GM18909 (cell line): ENCODE results near the gene PALS1.
"Not testable (repeated sequence)": the region's sequence is repeated elsewhere in the genome, so short reads cannot be mapped to it uniquely, and the experiment has no call there.

Experiments used
- ATAC-seq: cut with Tn5 transposase; IDR thresholded peaks from one replicate; pipeline ENCODE4 v1.9.1; 2021; ENCODE audit warnings: mild to moderate bottlenecking; ENCODE audit not compliant: unreplicated experiment, poor library complexity

Gene PALS1

DNA sequence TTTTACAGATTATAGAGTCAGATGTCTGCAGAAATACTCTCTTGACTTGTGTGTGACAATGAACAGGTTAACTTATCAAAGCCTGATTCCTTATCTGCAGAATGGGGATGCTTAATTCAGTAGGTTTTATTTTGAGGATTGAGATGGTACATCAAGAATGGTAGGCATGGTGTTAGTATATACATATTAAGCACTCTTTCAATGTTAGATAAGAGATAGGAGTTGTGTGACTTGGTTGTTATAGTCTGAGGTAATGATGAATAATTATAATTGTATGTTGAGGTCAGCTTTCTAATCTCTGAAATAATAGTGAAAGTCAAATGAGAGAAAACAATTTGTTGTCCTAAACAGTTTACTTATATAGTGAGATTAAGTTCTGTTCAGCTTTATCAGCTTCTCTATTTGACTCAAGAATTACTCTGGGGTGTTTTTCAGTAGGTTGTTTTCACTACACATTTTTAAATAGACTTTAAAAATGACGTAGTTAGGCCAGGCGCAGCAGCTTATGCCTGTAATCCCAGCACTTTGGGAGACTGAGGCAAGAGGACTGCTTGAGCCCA lies 11.9 kb downstream of the PALS1 start:
- no peak for ATAC-seq

GRCh38 chr14:67257906-67258305 lies 16.7 kb downstream of the PALS1 start:
- no peak for ATAC-seq

GRCh38 chr14:67260965-67261364 lies 19.7 kb downstream of the PALS1 start:
- ATAC-seq: no peak

- ATAC-seq: no peak
Observed at GRCh38 chr14:67263499-67264149, 22.4 kb downstream of the PALS1 start.

GRCh38 chr14:67265131-67265530 lies 23.9 kb downstream of the PALS1 start:
- ATAC-seq: no peak

- no peak for ATAC-seq
Observed at GRCh38 chr14:67267576-67268328, 26.5 kb downstream of the PALS1 start.

GRCh38 chr14:67268426-67269150 lies 27.4 kb downstream of the PALS1 start:
- ATAC-seq: no peak

- no peak for ATAC-seq
Observed at GRCh38 chr14:67269298-67270060, 28.2 kb downstream of the PALS1 start.

- no peak for ATAC-seq
Observed at GRCh38 chr14:67270145-67270753, 29.0 kb downstream of the PALS1 start.

DNA sequence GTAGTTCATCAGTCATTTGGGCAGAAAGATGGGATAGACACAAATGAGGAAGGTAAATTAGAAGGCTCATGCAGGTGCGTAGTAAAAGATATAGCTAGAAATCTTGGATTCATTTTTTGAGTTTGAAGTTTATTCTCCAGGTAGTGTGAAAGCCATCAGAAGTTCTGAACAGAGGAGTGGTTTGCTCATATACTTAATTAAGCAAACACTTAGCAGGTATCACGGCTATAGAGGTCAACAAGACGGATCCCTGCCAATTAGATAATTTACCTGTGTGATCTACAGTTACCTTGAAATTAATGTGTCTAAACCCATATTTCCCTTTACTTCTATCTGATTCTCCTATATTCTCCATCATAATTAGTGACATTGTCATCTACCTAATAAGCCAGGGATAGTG lies 29.7 kb downstream of the PALS1 start:
- ATAC-seq: no peak

GRCh38 chr14:67273281-67273680 lies 32.0 kb downstream of the PALS1 start:
- not testable (repeated sequence) for ATAC-seq

DNA sequence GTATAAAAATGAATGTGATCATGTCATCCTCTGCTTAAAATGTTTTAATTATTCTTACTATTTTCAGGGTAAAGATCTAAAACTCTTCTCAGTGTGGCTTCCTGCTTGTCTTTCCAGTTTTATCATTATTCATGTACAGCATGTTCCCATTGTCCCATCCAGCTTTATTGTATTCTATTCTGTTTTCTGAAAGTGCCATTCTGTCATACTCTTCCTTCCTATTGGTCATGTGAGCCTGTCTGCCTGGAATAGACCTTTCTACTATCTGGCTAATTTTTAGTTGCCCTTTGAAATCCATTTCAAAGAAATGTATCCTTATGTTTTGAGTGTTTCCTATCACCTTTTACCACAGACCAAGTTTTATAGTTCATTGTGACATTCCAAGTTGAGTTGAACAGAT lies 34.9 kb downstream of the PALS1 start:
- ATAC-seq: no peak

DNA sequence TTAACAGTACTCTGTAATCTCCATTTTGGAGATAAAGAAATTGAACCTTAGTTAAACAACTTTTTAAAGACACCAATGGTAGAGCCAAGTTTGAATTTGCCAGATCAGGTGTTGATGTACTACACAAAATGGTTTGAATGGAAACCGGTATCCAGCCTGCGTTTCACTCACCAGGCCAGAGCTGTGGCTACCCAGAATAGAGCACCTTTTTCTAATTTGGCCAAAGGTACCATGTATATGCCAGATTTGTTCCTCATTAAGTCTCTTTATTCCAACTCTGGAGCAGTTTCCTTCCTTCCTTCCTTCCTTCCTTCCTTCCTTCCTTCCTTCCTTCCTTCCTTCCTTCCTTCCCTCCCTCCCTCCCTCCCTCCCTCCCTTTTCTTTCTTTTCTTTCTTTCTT lies 39.3 kb downstream of the PALS1 start:
- ATAC-seq: no peak

GRCh38 chr14:67285876-67286452 lies 44.7 kb downstream of the PALS1 start:
- ATAC-seq: no peak
